Tibial nerve (tissue), 4 donors: ENCODE data around the gene P3H4.

Experiments used
- CTCF ChIP-seq, 5 experiments: fragments of 200-600 bp in 3 of 5; fragments of 450-650 bp in 2 of 5; sonication (generic) in 3 of 5; IDR thresholded peaks; one replicate each; pipeline ENCODE4 v1.5.1; 2016 to 2019; ENCODE audit warnings: antibody characterized with exemption in 5 of 5, mild to moderate bottlenecking in 3 of 5, moderate library complexity in 2 of 5
- EP300 ChIP-seq, 2 donors: sonication (generic); formaldehyde crosslinking; IDR thresholded peaks; one replicate each; pipeline ENCODE4 v1.6.1; 2017; ENCODE audit warnings: antibody characterized with exemption in 2 of 2, mild to moderate bottlenecking in 1 of 2

- TF ChIP-seq CTCF (IDR thresholded peaks at IDR 0.05) (no peak), EP300 (IDR thresholded peaks at IDR 0.05) (no peak)
Measured at GRCh38 chr17:41824086-41824485, 12.3 kb upstream of the P3H4 start.
